Activated CD4-positive, CD25-positive, alpha-beta regulatory T cell treated with anti-CD3 and anti-CD28 coated beads, Interleukin-2, amount 50 U/mL, for 72 hours (primary cell): Measurements from ENCODE around the gene GPR39.

Source experiments
- DNase-seq: peaks from one replicate; pipeline ENCODE4 v3.0.0; 2021

Gene GPR39

GRCh38 chr2:132681766-132682165, 265.2 kb downstream of the GPR39 start:
- no peak for DNase-seq

- no peak for DNase-seq
Measured at GRCh38 chr2:132690664-132691303, 274.2 kb downstream of the GPR39 start.

- DNase-seq, result no peak
Measured at GRCh38 chr2:132691556-132691955, 275.0 kb downstream of the GPR39 start.

DNA sequence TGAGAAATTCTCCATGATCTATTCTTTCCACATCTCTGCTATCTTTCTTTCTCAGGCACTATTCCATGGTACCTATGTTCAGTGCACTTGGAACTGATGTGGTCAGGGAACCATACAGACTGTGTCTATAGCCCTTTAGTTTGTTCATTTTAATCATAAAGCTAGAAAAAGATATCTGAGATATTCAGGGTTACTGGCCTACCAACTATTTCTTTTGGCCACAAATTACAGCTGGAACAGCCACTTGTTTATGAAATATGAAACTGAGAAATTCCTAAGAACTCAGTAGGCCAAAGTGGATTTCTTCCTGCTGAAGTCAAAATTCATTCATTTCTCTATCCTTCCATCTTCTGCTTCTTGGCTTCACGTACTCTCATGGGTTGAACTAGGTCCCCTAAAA, 276.2 kb downstream of the GPR39 start:
- no peak for DNase-seq
